GM19372 (cell line): ENCODE measurements around the gene AATK.

Source experiments
- ATAC-seq: cut with Tn5 transposase; IDR thresholded peaks from one replicate; pipeline ENCODE4 v1.9.1; 2021; ENCODE audit warnings: mild to moderate bottlenecking, low read depth, moderate library complexity; ENCODE audit not compliant: unreplicated experiment

The AATK gene

DNA sequence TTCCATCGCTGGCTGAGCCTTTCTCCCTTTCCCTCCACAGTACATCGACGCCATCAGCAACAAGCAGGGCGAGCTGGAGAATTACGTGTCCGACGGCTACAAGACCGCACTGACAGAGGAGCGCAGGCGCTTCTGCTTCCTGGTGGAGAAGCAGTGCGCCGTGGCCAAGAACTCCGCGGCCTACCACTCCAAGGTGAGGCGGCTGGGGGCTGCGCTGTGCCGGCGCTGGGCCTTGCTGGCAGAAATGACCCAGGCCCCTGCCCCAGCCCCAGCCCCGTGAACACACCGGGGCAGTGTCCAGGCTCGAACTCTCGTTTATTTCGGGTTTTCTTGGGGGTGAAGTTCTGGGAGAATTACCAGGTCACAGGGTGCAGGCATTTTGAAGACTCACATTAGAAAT, 66.1 kb downstream of the AATK start:
- no peak for ATAC-seq

DNA sequence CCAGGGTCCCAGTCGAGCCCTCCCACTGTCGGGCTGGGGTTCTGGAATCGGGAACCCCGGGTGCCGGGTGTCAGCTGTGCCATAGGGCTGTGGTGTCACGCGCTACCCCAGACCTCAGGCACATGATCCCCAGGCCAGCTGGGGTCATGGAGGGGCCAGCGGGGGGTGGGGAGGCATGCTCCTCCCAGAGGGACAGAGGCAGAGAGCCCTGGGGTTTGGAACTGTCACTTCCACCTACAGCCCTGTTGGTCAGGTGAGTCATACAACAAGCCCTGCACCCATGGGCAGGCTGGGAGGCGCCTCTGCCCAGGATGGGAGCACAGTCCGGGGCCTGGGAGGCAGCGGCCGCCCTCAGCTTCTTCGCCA, 68.1 kb downstream of the AATK start:
- no peak for ATAC-seq

DNA sequence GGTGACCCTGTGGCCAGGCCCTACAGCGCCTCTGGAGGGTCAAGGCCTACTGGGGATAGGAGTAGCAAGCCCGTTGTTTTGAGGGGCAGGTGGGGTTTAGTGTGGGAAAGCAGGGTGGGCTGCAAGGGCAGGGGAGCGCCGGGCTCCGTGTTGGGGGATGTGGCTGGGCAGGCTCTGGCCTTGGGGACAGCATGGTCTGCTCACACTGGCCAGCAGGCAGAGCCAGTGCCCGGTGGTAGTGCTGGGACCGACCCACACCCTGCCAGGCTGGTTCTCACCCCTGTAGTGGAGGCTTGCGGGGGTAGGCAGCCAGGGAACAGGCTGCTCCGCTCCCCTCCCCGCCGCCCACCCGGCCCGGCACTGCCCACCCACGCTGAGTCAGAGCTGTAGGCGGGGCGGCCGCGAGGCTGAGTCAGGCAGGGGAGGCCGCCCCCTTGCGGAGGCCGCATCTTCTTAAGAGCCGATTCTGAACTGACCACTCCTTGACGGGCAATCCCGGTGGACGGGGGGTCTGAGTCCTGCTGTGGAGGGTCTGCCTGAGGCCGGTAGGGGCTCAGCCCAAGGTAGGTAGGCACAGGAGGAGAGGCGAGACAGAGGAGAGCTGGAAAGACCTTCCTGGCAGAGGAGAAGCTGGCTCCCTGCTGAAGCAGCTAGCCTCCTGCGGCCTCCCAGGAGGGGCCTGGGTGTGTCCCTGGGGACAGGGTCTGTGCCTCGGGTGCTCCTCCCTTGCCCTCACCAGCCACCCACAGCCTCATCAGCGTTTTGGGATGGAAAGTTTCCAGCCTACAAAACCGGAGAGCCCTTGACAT, 68.7 kb downstream of the AATK start:
- no peak for ATAC-seq

DNA sequence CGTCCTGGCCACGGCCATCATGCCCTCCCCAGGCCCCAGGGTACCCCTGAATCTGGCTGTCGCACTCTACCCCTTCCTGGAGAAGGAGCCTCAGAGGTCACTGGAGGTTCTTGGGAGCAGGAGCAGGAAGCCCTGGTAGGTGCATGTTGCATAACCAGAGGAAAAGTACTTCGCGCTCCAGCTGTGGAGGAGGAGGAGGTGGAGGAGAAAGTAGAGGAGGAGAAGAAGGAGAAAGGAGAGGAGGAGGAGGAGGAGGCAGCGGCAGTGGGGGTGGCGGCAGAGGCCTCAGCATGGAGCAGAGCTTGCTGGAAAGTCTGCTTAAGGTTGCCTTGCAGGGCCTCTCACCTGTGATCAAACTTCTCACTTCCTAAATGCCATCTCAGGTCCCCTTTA, 69.3 kb downstream of the AATK start:
- no peak for ATAC-seq

DNA sequence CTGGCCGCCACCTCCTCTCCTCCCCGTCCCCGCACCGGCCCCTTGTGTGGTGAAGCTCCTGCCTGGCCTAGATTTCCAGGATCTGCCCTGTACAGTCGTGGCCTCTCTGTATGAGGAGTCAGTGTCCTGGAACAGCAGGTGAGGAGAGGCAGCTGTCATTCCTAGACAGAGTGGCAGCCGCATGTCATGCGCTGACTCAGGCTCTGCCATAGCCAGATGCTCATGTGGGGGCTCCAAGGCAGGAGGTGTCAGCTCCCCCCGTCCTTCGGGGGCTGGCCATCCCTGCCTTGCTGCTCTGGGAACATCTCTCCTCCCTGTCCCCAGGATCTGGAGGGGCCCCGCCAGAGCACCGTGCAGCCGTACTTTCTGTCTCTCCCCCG, 70.6 kb downstream of the AATK start:
- ATAC-seq, result no peak

DNA sequence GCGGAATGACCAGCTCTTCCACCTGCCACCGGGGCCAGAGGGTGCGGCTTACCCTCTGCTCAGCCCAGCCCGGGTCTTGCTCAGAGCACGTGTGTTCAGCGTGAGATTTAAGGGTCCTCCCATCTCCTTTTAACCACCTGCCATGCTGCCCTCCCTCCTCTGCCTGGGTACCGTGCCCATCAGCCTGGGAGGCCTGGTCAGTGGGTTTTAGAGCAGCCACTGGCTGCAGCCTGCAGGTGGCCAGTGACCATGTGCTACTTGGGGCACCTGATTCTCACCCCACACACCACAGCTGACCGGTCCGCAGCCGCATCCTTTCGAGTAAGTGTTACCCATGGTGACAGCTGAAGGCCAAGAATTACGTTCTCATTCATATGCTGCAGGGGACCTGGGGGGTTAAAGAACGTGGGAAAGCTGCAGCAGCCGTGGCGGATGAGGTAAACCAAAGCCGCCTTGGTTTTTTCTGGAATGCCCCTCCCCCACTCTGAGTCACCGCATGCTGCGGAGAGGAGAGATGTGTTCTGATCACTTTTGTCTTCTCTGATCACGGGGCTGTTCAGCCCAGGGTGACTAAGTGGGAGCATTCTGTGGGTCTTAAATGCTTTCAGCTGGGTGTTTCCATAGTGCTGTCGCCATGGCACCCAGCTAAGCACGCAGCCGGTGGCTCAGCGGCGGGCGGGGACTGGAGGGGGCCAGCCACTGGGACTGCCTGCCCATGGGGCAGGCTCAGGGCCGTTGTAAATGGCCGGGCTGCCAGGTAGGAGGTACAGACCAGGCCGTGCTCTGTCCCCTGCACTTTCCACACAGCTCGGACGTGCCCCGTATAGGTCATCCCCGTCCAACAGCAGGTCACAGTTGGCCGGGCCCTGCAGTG, 71.3 kb downstream of the AATK start:
- no peak for ATAC-seq

DNA sequence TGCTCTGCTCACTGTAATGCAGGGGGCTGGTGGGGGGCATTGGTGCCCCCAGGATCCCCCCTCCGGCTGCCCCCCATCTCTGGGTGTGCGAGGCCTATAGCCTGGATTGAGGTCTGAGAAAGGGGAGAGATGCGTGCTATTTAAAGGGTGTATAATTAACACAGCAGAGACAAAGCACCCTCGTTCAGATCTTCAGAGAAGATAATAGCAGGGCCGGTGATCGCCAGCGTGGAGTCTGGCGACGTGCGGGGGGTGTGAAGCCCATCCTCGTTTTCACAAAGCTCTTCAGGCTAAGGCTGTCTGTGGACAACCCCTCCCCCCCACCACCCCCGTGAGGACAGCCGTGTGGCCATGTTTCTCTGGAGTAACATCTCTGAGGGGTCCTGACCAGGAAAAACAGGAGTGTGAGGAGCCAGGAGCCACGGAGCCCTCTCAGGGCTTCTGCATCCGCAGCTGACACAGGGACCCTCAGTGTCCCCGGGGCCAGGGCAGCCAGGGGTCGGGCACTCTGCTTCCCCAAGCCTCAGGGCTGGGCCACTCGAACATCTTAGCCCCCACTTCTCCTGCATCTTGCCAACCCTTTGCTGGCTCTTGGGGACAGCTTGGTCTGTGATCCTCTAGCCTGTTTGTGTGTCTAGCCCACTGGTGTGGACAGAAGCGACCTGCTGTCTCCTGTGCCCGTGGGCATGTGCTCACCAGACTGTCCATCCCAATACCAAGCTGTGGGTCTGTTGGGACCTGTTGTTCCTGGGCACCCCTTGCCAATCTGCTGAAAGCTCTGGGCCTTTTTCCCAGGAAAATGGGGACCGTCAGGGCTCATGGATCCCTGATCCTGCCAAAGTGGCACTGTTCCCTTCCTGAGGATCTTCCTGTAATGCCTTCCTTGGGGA, 72.2 kb downstream of the AATK start:
- ATAC-seq, result no peak

DNA sequence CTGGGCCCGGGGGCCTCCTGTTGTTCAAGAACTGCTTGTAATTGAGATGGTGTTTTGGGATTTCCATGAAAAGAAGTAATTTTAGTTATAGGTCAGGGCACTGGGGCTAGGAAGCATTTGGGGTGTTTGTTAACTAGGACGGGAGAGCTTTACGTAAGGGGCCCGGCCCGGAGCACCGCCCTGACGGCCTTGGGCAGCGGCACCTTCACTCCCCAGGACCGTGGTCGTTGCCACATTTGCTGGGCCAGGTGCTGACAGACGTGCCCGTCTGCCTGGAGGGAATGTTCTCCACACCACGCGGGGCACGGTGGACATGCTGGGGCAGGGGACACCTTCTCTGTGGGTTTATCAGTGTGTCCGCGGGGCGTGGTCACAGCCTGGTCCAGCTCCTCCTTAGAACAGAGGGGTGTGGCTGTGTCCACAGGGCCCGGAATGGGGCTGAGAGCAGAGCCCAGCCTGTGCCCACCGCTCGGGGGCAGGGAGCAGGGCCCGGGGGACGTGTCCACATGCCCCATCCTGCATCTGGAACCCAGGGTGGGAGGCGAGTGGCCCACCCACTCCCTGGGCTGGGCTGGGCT, 73.4 kb downstream of the AATK start:
- ATAC-seq, result no peak

DNA sequence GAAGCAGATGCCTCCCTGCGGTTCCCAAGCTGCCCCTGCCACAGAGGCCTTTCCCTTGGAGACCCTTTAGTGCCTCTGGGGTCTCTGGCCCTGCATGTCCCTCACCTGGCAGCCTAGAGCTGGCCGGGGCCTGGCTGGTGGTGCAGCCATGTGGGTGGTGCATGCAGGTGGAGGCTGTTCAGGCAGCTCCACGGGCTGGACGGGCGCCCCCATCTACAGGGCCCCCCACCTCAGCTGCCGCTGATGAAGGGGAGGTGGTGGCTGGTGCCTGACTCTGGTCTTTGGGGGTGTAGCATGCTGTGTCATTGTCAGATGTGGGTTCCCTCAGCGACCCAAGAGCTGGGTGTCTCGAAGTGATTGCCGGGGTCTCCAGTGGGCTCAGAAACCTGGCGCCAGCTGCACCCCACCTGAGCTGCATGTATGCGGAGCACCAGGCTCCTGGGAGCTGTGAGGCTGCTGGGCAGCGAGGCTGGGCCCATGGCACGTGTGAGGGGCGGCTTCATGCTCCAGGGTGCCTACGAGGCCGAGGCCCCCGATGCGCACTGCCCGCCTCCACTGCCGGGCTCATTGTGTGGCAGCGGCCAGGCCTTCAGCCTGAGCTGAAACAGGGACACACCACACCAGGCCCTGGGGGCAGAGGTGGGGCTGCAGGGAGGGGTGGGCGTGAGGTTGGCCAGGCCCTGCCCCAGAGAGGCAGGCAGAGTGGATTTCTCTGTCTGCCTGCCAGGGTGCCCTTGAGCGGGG, 74.1 kb downstream of the AATK start:
- ATAC-seq, result no peak

DNA sequence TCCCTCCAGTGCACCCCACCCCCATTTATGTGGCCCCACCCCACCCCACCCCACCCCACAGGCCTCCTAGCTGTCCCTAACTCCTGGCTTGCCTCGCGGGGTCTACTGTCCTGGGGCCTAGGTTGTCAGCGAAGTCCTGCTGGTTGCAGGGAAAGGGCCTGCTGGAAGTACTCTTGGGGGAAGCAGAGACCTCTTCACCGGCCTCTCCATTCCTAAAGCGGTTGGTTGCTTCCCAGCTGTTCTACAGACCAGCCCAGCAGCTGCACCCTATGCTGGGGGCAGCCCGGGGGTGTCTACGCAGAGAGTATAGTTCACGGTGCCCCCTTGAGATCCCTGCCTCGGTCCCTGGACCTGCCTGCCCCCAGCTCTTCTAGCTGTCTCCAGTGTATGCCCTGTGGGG, 74.9 kb downstream of the AATK start:
- ATAC-seq, result no peak

DNA sequence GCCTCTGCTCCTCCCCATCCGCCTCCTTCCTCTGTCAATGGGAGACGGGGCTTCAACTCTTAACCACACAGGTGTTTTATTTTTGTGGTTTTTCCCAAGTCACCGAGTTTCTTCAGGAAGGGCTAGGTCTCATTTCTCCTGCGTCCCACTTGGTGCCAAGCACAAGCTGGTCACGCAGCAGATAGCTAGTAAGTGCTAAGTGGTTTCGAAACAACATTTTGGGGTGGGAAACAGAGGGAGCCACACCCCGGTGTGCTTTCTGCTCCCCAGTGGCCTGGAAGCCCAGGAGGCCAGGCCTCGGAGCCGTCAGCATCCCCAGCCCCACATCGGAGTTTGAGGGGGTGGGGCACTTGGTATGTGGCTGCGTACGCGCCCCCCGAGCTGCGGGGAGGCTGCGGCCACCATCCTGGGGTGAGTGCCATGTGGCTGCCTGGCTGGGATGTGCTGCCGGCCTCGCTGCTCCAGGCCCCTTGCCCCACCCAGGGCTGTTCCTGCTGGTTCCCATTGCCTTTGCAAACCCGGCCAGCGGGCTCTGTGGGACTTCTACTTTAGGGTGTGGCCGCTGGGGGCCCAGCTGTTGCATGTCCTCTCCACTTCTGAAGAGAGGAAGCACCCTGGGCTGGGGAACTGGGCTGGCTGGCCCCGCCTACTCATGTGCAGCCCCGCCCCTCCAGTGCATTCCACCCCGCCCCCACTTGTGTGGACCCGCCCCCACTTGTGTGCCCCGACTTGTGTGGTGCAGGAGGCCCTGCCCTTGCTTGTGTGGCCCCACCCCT, 75.5 kb downstream of the AATK start:
- ATAC-seq, result no peak

DNA sequence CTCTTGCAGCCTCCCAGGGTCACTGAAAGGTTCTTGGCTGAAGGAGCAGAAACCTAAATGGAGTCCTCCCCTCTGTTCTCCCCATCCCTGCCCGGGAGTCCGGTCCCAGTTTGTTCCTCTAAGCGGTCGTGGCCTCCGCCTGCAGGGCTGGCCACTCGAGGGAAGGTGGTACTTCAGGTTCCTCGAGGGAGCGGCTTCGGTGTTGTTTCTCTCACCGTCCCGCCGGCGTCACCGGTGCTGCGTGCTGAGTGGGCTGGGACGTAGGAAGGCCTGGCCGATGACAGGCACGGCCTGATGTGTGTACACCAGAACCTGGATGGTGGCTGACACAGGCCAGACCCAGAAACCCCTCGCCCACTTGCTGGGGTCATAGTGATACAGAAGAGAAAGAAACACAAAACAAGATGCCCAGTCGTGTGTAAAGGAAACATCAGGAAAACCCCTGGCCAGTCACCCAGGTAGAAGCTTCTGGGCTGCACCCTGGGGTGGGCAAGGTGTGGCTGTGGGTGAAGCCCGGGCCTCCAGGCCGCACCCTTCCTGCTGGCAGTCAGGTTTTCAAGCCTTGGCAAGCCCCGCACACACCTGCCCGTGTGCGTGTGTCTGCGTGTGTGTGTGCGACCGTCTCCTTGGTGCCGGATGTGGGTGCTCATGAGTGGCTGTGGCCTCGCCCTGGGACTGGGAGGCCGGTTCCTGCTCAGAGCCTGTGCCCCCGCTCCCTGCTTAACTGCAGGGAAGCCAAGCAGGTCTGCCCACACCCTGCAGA, 79.1 kb downstream of the AATK start:
- no peak for ATAC-seq

DNA sequence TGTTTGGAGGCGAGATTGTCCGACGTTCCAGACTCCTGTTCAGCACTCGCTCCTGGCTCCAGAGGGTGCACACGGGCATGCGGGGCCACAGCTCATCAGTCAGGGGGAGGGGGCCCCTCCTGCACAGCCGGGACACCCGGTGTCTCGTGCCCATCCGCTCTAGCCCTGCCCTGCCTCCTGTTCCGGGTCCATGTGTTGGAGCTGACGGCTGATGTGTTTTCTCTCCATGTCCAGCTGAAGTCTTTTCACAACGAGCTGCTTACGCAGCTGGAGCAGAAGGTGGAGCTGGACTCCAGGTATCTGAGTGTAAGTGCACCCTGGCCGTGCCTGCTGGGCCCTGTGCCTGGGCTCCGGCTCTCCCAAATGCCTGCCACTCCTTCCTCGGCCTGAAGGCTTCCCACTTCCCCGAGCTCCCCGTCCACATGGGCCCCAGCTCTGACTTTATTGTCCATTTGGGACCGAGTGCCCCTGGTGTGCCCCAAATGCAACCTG, 80.6 kb downstream of the AATK start:
- ATAC-seq, result no peak

DNA sequence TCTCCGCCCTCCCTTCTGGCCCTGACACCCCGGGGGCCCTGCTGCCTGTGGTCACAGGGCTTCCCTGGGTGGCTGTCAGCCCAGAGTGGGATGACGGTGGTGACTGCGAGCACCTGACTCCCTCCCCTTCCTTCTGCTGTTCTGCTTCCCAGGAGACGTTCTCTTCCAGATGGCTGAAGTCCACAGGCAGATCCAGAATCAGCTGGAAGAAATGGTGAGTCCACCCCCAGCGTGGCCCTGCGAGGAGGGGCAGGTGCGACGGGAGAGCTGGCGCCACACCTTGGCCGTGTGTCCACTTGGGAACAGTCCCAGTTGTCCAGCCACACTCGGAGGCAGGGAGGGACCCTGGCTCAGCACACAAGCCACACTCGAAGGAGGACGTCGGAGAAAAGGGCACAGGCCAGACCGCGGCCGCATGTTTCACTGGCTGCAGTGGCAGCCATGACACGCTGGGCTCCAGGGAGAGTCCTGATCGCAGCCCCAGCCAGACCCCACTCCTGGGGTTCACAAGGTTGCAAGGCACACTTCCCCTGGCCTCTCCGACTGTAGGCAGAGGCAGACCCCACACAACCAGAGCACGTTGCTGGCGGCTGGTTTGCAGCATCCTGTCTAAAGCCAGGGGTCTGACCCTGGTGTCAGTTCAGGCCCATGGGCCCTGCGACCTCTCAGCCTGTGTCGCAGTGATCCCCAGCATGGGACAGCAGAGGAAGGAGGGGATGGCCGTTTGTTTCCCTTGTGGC, 81.2 kb downstream of the AATK start:
- ATAC-seq, result no peak

DNA sequence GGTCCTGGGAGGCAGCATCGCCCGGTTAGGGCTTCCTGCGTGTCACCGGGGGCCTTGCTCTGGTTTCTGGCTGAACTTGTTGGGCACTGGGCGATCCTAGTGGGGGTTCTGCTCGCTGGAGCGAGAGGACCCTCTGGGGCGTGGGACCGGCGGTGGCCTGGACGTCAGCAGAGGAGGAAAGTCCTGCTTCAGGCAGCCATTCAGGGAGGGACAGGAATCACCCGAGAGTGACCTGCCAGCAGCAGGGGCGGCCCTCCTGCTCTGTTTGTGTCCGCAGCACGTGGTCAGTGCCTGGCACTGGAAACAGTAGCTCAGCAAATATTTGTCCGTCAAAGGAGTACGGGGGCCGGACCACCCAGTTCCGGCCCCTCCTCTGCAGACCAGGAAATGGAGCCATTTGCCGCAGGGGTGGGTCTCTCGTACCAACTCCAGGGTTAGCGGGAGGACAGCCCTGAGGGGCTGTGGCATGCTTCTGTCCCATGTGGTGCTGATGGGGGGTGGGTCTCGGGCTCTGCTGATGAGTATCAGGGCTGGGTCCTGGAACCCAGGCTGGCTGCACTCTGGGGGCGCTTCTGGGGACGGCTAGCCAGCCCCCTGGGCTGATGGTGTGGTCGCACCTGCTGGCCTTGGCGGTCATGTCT, 82.8 kb downstream of the AATK start:
- ATAC-seq, result no peak

DNA sequence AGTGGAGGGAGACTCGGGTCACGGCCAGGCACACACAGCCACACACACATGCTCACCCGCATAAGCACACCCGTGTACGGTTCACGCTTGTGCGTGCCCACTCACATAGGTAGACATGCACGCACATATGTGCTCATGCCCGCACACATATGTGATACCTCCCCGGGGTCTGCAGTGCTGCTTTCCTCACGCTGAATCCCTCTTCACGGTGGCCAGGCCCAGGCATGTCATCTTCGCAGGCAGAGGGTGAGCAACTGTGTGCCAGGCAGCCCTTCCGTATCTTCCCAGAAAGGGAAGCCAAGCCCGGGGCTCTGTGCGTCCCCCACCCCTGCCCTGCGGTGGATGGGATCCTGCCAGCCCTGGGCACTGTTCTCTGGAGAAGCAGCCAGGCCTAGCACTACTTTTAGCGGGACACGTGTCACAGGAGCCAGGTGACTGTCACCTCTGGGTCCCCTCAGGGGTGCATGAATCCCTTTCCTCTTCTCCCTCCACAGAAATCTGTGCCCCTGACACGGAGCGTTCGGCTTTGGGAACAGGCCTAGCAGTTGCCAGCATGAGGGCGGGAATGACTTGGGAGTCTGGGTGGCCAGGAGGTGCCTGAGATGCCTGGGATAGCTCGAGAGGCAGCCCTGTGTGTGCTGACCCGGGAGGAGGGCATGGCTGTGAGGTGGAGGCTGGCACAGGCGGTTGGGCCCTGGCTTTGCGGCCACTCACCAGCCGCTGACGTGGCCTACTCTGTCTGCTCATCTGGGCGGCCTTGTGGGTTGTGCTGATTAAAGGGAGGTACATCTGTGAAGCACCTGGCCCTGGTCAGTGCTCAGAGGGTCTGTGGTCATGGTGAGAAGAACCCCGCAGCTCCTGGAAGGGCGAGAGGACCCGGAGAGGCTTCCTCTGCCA, 83.6 kb downstream of the AATK start:
- no peak for ATAC-seq
